GM18858 (cell line): ENCODE results near the gene GDI1.
A peak's percentile ranks its signal among the peaks of the same experiment; 100 is the strongest.
"Not testable (repeated sequence)": the region's sequence is repeated elsewhere in the genome, so short reads cannot be mapped to it uniquely, and the experiment has no call there.

Experiments
- ATAC-seq: cut with Tn5 transposase; IDR thresholded peaks from one replicate; pipeline ENCODE4 v1.9.1; 2021; ENCODE audit not compliant: unreplicated experiment

The GDI1 gene

GRCh38 chrX:154436983-154437752 lies at the start of gene GDI1:
GDI1 (plus strand) TSS chrX:154437154; CDS start chrX:154437255, 101 bp downstream.
- no peak for ATAC-seq

GRCh38 chrX:154388094-154388493 lies 48.9 kb upstream of the GDI1 start:
- not testable (repeated sequence) for ATAC-seq

- ATAC-seq: not testable (repeated sequence)
These were observed 48.3 kb upstream of the GDI1 start for GRCh38 chrX:154388649-154389048.

GRCh38 chrX:154389812-154390747 lies 46.9 kb upstream of the GDI1 start:
- ATAC-seq: peak; percentile 54

DNA sequence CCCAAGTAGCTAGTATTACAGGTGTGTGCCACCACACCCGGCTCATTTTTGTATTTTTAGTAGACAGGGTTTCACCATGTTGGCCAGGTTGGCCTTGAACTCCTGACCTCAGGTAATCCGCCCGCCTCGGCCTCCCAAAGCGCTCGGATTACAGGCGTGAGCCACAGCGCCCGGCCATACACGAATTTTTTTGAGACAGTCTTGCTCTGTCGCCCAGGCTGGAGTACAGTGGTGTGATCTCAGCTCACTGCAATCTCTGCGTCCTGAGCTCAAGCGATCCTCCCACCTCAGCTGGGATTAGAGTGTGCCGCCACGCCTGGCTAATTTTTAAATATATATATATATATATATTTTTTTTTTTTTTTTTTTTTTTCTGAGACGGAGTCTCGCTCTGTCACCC lies 40.6 kb upstream of the GDI1 start:
- ATAC-seq: not testable (repeated sequence)

DNA sequence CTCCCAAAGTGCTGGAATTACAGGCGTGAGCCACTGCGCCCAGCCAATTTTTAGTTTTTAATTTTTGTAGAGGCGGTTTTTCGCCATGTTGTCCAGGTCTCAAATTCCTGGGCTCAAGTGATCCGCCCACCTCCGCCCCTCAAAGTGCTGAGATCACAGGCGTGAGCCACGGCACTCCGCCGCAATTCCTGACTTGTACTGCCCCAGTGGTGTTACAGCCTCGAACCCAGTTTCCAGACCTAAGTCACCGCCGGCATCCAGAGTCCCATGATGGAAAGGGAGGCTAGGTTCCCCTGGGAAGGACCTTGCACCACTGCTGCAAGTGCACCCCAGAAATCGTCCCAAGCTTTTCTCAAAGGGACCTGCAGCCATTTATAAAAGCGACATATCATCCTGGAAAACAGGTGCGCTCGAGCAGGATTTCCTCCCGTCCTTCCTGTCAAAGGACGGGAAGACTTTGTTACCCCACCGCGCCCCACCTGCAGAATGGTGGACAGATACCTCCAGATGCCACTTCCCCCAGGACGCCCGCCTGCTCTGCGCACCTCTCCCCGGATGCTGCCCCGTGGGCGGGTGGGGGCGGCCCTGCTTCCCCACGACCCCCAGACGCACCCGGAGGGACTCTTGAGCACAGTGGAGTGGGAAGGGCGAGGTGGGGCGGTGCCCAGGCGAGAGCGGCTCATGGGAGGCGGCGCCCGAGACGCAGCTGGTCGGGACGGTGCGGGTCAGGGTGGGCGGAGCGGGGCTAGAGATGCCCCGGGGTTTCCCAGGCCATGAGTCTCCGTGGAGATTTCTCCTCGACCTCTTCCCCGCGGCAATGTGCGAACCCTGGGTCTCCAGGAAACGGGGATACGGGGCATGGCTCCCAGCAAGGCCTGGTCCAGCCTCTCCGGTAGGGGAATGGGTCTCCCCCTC lies 39.7 kb upstream of the GDI1 start:
- ATAC-seq: peak; percentile 23

GRCh38 chrX:154397888-154398667 lies 38.9 kb upstream of the GDI1 start, which contains the start of gene RPL10:
RPL10 (plus strand) TSS chrX:154398377; CDS start chrX:154398520, 143 bp downstream.
- peak; percentile 75 for ATAC-seq

DNA sequence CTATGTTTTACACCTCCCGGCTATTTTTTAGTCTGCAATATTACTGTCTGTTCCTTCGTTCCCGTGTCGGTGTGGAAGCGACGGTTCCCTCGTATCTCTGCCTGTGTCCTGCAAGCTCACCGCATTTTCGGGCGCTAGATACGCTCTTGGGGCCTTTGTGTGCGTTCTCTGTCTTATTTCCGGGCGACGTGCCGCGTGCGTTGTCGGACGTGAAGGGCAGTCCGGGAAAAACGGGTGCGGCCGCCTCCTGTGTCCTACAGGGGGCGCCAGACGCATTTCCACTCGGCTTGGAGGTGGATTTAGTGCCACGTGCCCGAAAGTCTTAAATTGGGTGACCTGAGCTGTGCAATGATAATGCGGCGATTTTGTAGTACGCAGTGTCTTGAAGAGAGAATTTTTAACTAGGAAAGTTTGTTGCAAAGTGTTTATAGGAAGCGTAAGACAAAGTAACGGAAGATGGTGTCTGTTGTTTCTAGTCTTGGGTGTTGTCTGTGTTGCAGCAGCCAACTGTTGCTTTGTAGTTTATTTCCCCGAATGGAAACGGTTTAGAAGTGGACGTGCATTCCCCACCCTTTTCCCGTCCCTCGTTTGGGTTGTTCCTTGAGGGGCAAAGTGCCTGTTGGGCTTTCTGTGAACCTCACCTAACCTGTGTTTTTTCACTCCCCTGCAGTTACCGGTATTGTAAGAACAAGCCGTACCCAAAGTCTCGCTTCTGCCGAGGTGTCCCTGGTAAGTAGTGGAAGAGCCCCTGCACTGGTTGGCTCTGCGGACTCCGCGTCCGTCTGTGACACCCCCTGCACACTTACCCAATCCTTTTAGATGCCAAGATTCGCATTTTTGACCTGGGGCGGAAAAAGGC lies 38.1 kb upstream of the GDI1 start:
- no peak for ATAC-seq

GRCh38 chrX:154399527-154400368 lies 37.2 kb upstream of the GDI1 start:
- no peak for ATAC-seq

GRCh38 chrX:154400369-154400817 lies 36.6 kb upstream of the GDI1 start:
- not testable (repeated sequence) for ATAC-seq

- no peak for ATAC-seq
These were observed 35.7 kb upstream of the GDI1 start for GRCh38 chrX:154401045-154401799.

GRCh38 chrX:154401918-154402621 lies 34.9 kb upstream of the GDI1 start:
- no peak for ATAC-seq

GRCh38 chrX:154402622-154403127 lies 34.3 kb upstream of the GDI1 start:
- ATAC-seq: no peak

DNA sequence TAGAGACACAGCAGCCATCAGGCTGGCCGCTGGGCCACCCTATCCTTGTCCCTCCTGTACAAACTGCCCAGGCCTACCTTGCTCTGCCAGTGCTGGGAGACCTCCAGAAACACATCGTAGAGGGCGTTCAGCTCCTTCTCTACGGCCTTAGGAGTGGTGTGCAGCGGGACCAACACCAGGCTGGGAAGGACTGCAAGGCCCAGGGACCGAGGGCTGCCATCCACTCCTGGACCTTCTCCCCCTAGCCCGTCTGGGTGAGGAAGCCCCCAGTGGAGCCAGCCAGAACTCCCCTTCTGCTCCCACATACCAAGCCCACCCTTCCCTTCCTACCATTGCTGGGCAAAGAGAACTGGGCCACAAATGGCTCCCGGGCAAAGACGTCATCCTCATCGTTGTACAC lies 33.8 kb upstream of the GDI1 start:
- ATAC-seq: no peak

GRCh38 chrX:154403858-154404257 lies 33.1 kb upstream of the GDI1 start:
- no peak for ATAC-seq

GRCh38 chrX:154404625-154405192 lies 32.2 kb upstream of the GDI1 start:
- no peak for ATAC-seq
